HepG2 (cell line): ENCODE data around the gene PJA2. TPM values are rescaled to one million over a fixed set of nuclear protein-coding genes. Genes with fewer than 3 reads are reported as not detected.
"Not testable (repeated sequence)": the region's sequence is repeated elsewhere in the genome, so short reads cannot be mapped to it uniquely, and the experiment has no call there.

ENCODE experiments used
- ATAC-seq: fragments of 200-7000 bp; cut with Tn5 transposase; 3 replicates; pipeline ENCODE4 v1.9.1; 2020; ENCODE audit warnings: mild to moderate bottlenecking, moderate library complexity
- BruUV-seq: library from RNA; stranded (reverse); fragments of 400-500 nt; replicated peaks from 2 replicates; lab custom pipeline; 2021; lab: Mats Ljungman, UMichigan
- CTCF ChIA-PET: fragments of 300-600 bp; formaldehyde crosslinking; extraction: SDS; loops from one replicate; lab custom pipeline; 2021; ENCODE audit warnings: low total read pairs, inconsistent platforms, low intra/inter-chr PET ratio; lab: Yijun Ruan, JAX
- POLR2A ChIA-PET: fragments of 350-600 bp; sonication (Branson Sonifier 250); formaldehyde crosslinking; loops from one replicate; lab custom pipeline; 2020; ENCODE audit warnings: antibody characterized with exemption, inconsistent platforms; lab: Yijun Ruan, JAX
- DNase-seq: peaks from one replicate; pipeline ENCODE4 v3.0.0-alpha.2; 2015; ENCODE audit warnings: low spot score
- FAIRE-seq: peaks from 3 replicates; lab custom pipeline; 2011; peaks lifted over from hg19 to GRCh38; lab: Jason Lieb, UNC
- H2AFZ ChIP-seq: one replicate; pipeline ENCODE4 v1.6.1; 2011; ENCODE audit warnings: low read length, inconsistent platforms
- H3K27ac ChIP-seq: fragments of 300-600 bp; 3 replicates; pipeline ENCODE4 v1.8.0; 2011; ENCODE audit warnings: mixed run types, mild to moderate bottlenecking, mixed read lengths, low read length, inconsistent platforms; ENCODE audit not compliant: insufficient read depth; ENCODE audit errors: extremely low read length
- H3K27me3 ChIP-seq, 2 experiments: fragments of 200-600 bp in 1 of 2; 2 replicates in 1 of 2; 3 replicates in 1 of 2; pipeline versions ENCODE4 v1.6.0 to v1.8.0; 2011; ENCODE audit warnings: low read length in 2 of 2, mild to moderate bottlenecking in 2 of 2, moderate library complexity in 2 of 2, inconsistent platforms in 1 of 2; ENCODE audit not compliant: insufficient read depth in 2 of 2, control insufficient read depth in 1 of 2
- H3K36me3 ChIP-seq, 2 experiments: fragments of 200-600 bp in 1 of 2; replicated peaks in 1 of 2; 2 replicates in 1 of 2; 3 replicates in 1 of 2; pipeline versions ENCODE4 v1.5.1 to v1.8.0; 2011; ENCODE audit warnings: low read length in 2 of 2, inconsistent platforms in 1 of 2; ENCODE audit not compliant: insufficient read depth in 2 of 2, control insufficient read depth in 1 of 2
- H3K4me1 ChIP-seq: 2 replicates; pipeline ENCODE4 v1.5.1; 2012; ENCODE audit warnings: low read length, inconsistent platforms; ENCODE audit not compliant: insufficient read depth
- H3K4me2 ChIP-seq: 2 replicates; pipeline ENCODE4 v1.6.0; 2011; ENCODE audit warnings: low read depth, low read length, inconsistent platforms
- H3K4me3 ChIP-seq, 3 experiments: fragments of 200-600 bp in 1 of 3; sonication (generic), shearing (Covaris generic) in 1 of 3; replicated peaks in 1 of 3; 2 replicates each; pipeline ENCODE4 v1.5.1; 2011 to 2016; ENCODE audit warnings: low read length in 3 of 3, inconsistent platforms in 2 of 3, low read depth in 2 of 3, mild to moderate bottlenecking in 2 of 3, control low read depth in 1 of 3, mixed read lengths in 1 of 3; ENCODE audit not compliant: insufficient read depth in 1 of 3
- H3K79me2 ChIP-seq: one replicate; pipeline ENCODE4 v1.6.1; 2011; ENCODE audit warnings: low read length, inconsistent platforms; ENCODE audit not compliant: insufficient read depth
- H3K9ac ChIP-seq: 2 replicates; pipeline ENCODE4 v1.6.0; 2011; ENCODE audit warnings: mild to moderate bottlenecking, low read depth, low read length, inconsistent platforms; ENCODE audit not compliant: insufficient read depth
- H3K9me3 ChIP-seq: 2 replicates; pipeline ENCODE4 v1.5.1; 2012; ENCODE audit warnings: mild to moderate bottlenecking, low read length
- H4K20me1 ChIP-seq: 2 replicates; pipeline ENCODE4 v1.6.0; 2011; ENCODE audit warnings: inconsistent platforms, mild to moderate bottlenecking, low read length, moderate library complexity; ENCODE audit not compliant: insufficient read depth
- HDAC1 ChIP-seq: sonication (generic); formaldehyde crosslinking; IDR thresholded peaks from 2 replicates; pipeline ENCODE4 v1.5.1; 2020; ENCODE audit warnings: mild to moderate bottlenecking, missing genetic modification reagents
- MAX ChIP-seq: IDR thresholded peaks from 2 replicates; pipeline ENCODE4 v1.6.1; 2012; ENCODE audit warnings: inconsistent platforms
- NBN ChIP-seq: fragments of 450-650 bp; conservative IDR thresholded peaks from 2 replicates; pipeline ENCODE4 v1.6.1; 2017
- POGK ChIP-seq: sonication (generic); formaldehyde crosslinking; conservative IDR thresholded peaks from 2 replicates; pipeline ENCODE4 v1.8.0; 2022; ENCODE audit warnings: mild to moderate bottlenecking, moderate library complexity, missing genetic modification reagents
- RAD21 ChIP-seq: fragments of 450-650 bp; formaldehyde crosslinking; IDR thresholded peaks from 2 replicates; pipeline ENCODE4 v1.5.0; 2020; ENCODE audit warnings: mild to moderate bottlenecking
- ZIK1 ChIP-seq: sonication (generic); formaldehyde crosslinking; IDR thresholded peaks from 2 replicates; pipeline ENCODE4 v1.5.0; 2020; ENCODE audit warnings: mild to moderate bottlenecking, low read depth, missing genetic modification reagents, borderline replicate concordance
- ZNF224 ChIP-seq: sonication (generic); formaldehyde crosslinking; IDR thresholded peaks from 2 replicates; pipeline ENCODE4 v1.5.0; 2020; ENCODE audit warnings: mild to moderate bottlenecking, missing genetic modification reagents
- ZNF776 ChIP-seq: sonication (generic); formaldehyde crosslinking; IDR thresholded peaks from 2 replicates; pipeline ENCODE4 v1.4.0; 2020; ENCODE audit warnings: mild to moderate bottlenecking, missing genetic modification reagents
- ZNF784 ChIP-seq: sonication (generic); formaldehyde crosslinking; IDR thresholded peaks from 2 replicates; pipeline ENCODE4 v1.5.1; 2020; ENCODE audit warnings: missing genetic modification reagents, mild to moderate bottlenecking, borderline replicate concordance
- WGBS: methylation state at CpG from one replicate; pipeline ENCODE4 v1.1.6; 2017; ENCODE audit warnings: low lambda C conversion rate; 5-methylcytosine and 5-hydroxymethylcytosine counted together
- in situ Hi-C: cut with HindIII; loops from 2 replicates; pipeline ENCODE4 v1.10.0; 2017; ENCODE audit warnings: low pct_unique_long_range_greater_than_20kb; ENCODE audit not compliant: extremely low pct_ligation_motif_present
- intact Hi-C: fragments of 100-400 bp; cut with micrococcal nuclease; formaldehyde crosslinking; loops from one replicate; pipeline ENCODE4 v1.10.0; 2022; ENCODE audit not compliant: unreplicated experiment
- polyA plus RNA-seq, 8 experiments: library from polyadenylated mRNA; depleted of rRNA in 3 of 8; stranded (reverse) in 7 of 8; unstranded in 1 of 8; fragments of >200 nt; fragmentation: Illumina TruSeq in 4 of 8; extraction: Trizol in 4 of 8; gene quantifications; 2 replicates each; pipeline versions ENCODE4 v1.2.1 to v1.2.3, GENCODE V29; 2011 to 2016; ENCODE audit warnings: low read depth in 4 of 8, missing spikeins in 1 of 8, mixed read lengths in 1 of 8; ENCODE audit not compliant: insufficient read depth in 1 of 8
- total RNA-seq, 5 experiments: library from RNA; depleted of rRNA; stranded (reverse); fragments of >200 nt; fragmentation: Illumina TruSeq; extraction: Trizol; gene quantifications; 2 replicates each; pipeline ENCODE4 v1.2.3, GENCODE V29; 2016; ENCODE audit warnings: low read depth in 1 of 5

The PJA2 gene
- total and polyA plus RNA-seq, 2 of the 13 experiments (the other 11 are each of a cell fraction or from before 2014, with no cell fraction given): 39.4 to 41.4 TPM

GRCh38 chr5:109426075-109426474 is 16.3 kb upstream of the PJA2 start:
- H4K20me1 ChIP-seq: no peaks in the 10 kb centered on the region
- no peak for ATAC-seq
- ChIA-PET POLR2A (no interaction called here), CTCF (no interaction called here)
- FAIRE-seq: no peak
- H3K9ac ChIP-seq: no peak overlapping the region
- 97% methylated on average over 3 of the region's 3 CpGs for WGBS
- H2AFZ ChIP-seq: no peak overlapping the region
- H3K27ac ChIP-seq: no peak overlapping the region
- intact Hi-C loops (no loop called here), in situ Hi-C loops (no loop called here)
- H3K9me3 ChIP-seq: no peaks in the 10 kb centered on the region; the same call in 1 of the 2 replicates
- H3K36me3 ChIP-seq: no peaks in the 10 kb centered on the region
- H3K4me1 ChIP-seq: no peaks in the 10 kb centered on the region
- no peak for DNase-seq
- no peak for TF ChIP-seq HDAC1 (CRISPR knock-in tag)
- TF ChIP-seq NBN: no peak
- H3K4me2 ChIP-seq: no peak overlapping the region
- no peaks in the 10 kb centered on the region for H3K27me3 ChIP-seq
- no TSS peak for BruUV-seq
- no peaks in the 10 kb centered on the region for H3K79me2 ChIP-seq
- no peak overlapping the region for H3K4me3 ChIP-seq

- H3K27me3 ChIP-seq, H3K36me3 ChIP-seq, H3K9me3 ChIP-seq, H4K20me1 ChIP-seq, ATAC-seq, H3K9ac ChIP-seq, POLR2A ChIA-PET, H3K4me1 ChIP-seq, H3K27ac ChIP-seq, intact Hi-C loops, BruUV-seq, H3K4me2 ChIP-seq, H3K4me3 ChIP-seq, CTCF ChIA-PET, H2AFZ ChIP-seq, FAIRE-seq, in situ Hi-C loops, H3K79me2 ChIP-seq, DNase-seq: not testable (repeated sequence)
- 54% methylated on average over 5 of the region's 5 CpGs for WGBS
These were observed 15.7 kb upstream of the PJA2 start for GRCh38 chr5:109425521-109425920.

GRCh38 chr5:109421956-109422355 is 12.2 kb upstream of the PJA2 start:
- Histone ChIP-seq H3K27me3 (no peaks in the 10 kb centered on the region; a peak in 1 of 5 replicates), H2AFZ (no peak overlapping the region), H3K9me3 (no peaks in the 10 kb centered on the region; the same call in 1 of the 2 replicates), H3K27ac (no peak overlapping the region), H3K4me1 (no peaks in the 10 kb centered on the region), H3K9ac (no peak overlapping the region), H3K36me3 (no peaks in the 10 kb centered on the region), H3K4me3 (no peak overlapping the region), H3K79me2 (no peaks in the 10 kb centered on the region), H3K4me2 (no peak overlapping the region), H4K20me1 (no peaks in the 10 kb centered on the region)
- intact Hi-C loops (no loop called here), in situ Hi-C loops (no loop called here)
- FAIRE-seq (no peak), ATAC-seq (no peak), DNase-seq (no peak)
- ChIA-PET POLR2A (no interaction called here), CTCF (no interaction called here)
- 0% methylated on average over 2 of the region's 2 CpGs for WGBS
- BruUV-seq: no TSS peak
- TF ChIP-seq RAD21 (CRISPR knock-in tag): no peak
- no peak for TF ChIP-seq MAX
- TF ChIP-seq ZNF776 (CRISPR knock-in tag): no peak
- TF ChIP-seq ZIK1 (CRISPR knock-in tag): no peak
- no peak for TF ChIP-seq POGK (CRISPR knock-in tag)
- TF ChIP-seq ZNF224 (CRISPR knock-in tag): no peak
- TF ChIP-seq ZNF784 (CRISPR knock-in tag): no peak
